Ovary (tissue), 9 donors: ENCODE data around the gene NCOR1. TPM values are rescaled to one million over a fixed set of nuclear protein-coding genes. Genes with fewer than 3 reads are reported as not detected.
"Not testable (repeated sequence)": the region's sequence is repeated elsewhere in the genome, so short reads cannot be mapped to it uniquely, and the experiment has no call there.

Experiments
- DNase-seq, 5 donors: peaks; one replicate each; pipeline ENCODE4 v3.0.0-alpha.2; 2019 to 2020
- H3K27ac ChIP-seq, 2 donors: fragments of 200-600 bp; one replicate each; pipeline versions ENCODE4 v1.5.1 to v1.8.0; 2019 to 2022
- H3K27me3 ChIP-seq: fragments of 200-600 bp; one replicate; pipeline ENCODE4 v1.8.0; 2022
- H3K36me3 ChIP-seq: fragments of 200-600 bp; sonication (generic); one replicate; pipeline ENCODE4 v1.5.1; 2019
- H3K4me1 ChIP-seq: one replicate; pipeline ENCODE4 v1.8.1; 2013; ENCODE audit warnings: mild to moderate bottlenecking, moderate library complexity; ENCODE audit not compliant: insufficient read depth
- H3K4me3 ChIP-seq: fragments of 200-600 bp; sonication (generic); one replicate; pipeline ENCODE4 v1.5.1; 2017
- H3K9me3 ChIP-seq, 2 donors: fragments of 200-600 bp in 1 of 2; sonication (generic) in 1 of 2; one replicate each; pipeline versions ENCODE4 v1.5.1 to v1.8.1; 2013 to 2019; ENCODE audit warnings: mild to moderate bottlenecking in 1 of 2, moderate library complexity in 1 of 2
- EP300 ChIP-seq: sonication (generic); formaldehyde crosslinking; IDR thresholded peaks from one replicate; pipeline ENCODE4 v1.6.1; 2017; ENCODE audit warnings: antibody characterized with exemption
- POLR2A ChIP-seq: fragments of 450-650 bp; IDR thresholded peaks from one replicate; pipeline ENCODE4 v1.6.1; 2017; ENCODE audit warnings: antibody characterized with exemption, mild to moderate bottlenecking, moderate library complexity
- WGBS, 3 donors: extraction: QIAGEN DNeasy Blood & Tissue Kit in 1 of 3; methylation state at CpG; one replicate each; pipeline versions ENCODE4 v1.1.5 to v1.1.7; 2013 to 2017; 5-methylcytosine and 5-hydroxymethylcytosine counted together
- intact Hi-C, 4 donors: fragments of 100-400 bp; cut with DNase I; formaldehyde crosslinking; loops; one replicate each; pipeline versions ENCODE4 v1.11.0 to v1.15.1; 2022 to 2023
- polyA plus RNA-seq, 2 donors: library from polyadenylated mRNA; stranded (reverse); fragments of 200-250 nt in 1 of 2; fragments of 350-450 nt in 1 of 2; fragmentation: Illumina TruSeq in 1 of 2; extraction: RNeasy Lipid Tissue Mini Kit (QIAGEN cat#74804) in 1 of 2; gene quantifications; one replicate each; pipeline ENCODE4 v1.2.3, GENCODE V29; 2013 to 2014
- total RNA-seq, 7 donors: library from RNA; depleted of rRNA in 2 of 7; stranded (reverse); fragments of >200 nt in 2 of 7; fragmentation: NEBNext Ultra II Directional in 3 of 7; extraction: Animal tissue kit (Norgen Biotek cat#: 25700) in 3 of 7; gene quantifications; one replicate each; pipeline versions ENCODE4 v1.1.0 to v1.2.4, GENCODE V29; 2016 to 2023
- TF ChIP-seq, protein P1 (sequence below), 3 donors: fragments of 450-650 bp in 2 of 3; fragments of 200-600 bp in 1 of 3; IDR thresholded peaks; one replicate each; pipeline versions ENCODE4 v1.5.1 to v1.8.0; 2016 to 2022; ENCODE audit warnings: antibody characterized with exemption in 3 of 3, mild to moderate bottlenecking in 1 of 3
- donor health status: DM: no; HTN: no; CAD: no; lungs with moderate emphysema.
- donor health status: DM: no; HTN: no; CAD: no.
- donor health status: Bipolar disorder and iron deficiency.
- donor health status: DM: yes; HTN: yes; CAD: no.
- donor health status: DM: no; HTN: no; CAD: no.
- donor health status: DM: yes; HTN: yes; CAD: no.

NCOR1 gene
- total and polyA plus RNA-seq, 9 donors: 32.4 to 142 (median 110) TPM

GRCh38 chr17:16066125-16066524 is 149.2 kb downstream of the NCOR1 start:
- intact Hi-C loops: no loop called here
- Histone ChIP-seq H3K4me3 (no peak overlapping the region), H3K27me3 (no peaks in the 10 kb centered on the region), H3K4me1 (peaks cover 1% of the 10 kb centered on the region), H3K27ac (no peak overlapping the region), H3K9me3 (no peaks in the 10 kb centered on the region), H3K36me3 (no peaks in the 10 kb centered on the region)
- DNase-seq: no peak
- 96 to 99% (median 97%) methylated on average over 4 of the region's 4 CpGs for whole genome bisulfite sequencing, 3 donors
- TF ChIP-seq, protein P1, sequence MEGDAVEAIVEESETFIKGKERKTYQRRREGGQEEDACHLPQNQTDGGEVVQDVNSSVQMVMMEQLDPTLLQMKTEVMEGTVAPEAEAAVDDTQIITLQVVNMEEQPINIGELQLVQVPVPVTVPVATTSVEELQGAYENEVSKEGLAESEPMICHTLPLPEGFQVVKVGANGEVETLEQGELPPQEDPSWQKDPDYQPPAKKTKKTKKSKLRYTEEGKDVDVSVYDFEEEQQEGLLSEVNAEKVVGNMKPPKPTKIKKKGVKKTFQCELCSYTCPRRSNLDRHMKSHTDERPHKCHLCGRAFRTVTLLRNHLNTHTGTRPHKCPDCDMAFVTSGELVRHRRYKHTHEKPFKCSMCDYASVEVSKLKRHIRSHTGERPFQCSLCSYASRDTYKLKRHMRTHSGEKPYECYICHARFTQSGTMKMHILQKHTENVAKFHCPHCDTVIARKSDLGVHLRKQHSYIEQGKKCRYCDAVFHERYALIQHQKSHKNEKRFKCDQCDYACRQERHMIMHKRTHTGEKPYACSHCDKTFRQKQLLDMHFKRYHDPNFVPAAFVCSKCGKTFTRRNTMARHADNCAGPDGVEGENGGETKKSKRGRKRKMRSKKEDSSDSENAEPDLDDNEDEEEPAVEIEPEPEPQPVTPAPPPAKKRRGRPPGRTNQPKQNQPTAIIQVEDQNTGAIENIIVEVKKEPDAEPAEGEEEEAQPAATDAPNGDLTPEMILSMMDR (IDR thresholded peaks at IDR 0.05): no peak
- TF ChIP-seq EP300: no peak
- TF ChIP-seq POLR2A: no peak

DNA sequence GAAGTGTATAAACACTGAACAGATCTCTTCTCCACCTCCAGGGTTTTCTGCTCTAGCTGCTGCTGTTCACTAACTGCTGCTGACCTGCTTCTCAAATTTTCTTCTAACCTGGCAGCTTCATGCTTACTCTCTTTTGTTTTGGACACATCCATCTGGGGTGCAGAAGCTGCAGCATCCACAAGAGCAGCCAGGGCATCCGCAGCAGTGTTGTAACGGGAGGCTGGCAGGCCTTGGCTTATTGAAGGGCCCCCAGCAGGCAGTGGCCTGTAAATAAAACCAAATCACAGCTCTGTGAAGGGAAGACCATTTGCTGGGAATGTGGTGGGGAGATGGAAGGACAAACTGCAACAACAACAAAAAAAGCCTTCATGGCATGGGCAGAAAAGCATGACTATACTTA is 153.7 kb downstream of the NCOR1 start:
- TF ChIP-seq POLR2A: no peak
- TF ChIP-seq, protein P1 (IDR thresholded peaks at IDR 0.05): no peak
- TF ChIP-seq EP300: no peak
- H3K4me1 ChIP-seq: no peaks in the 10 kb centered on the region
- no peaks in the 10 kb centered on the region for H3K36me3 ChIP-seq
- no peak overlapping the region for H3K27ac ChIP-seq
- DNase-seq: no peak
- no peaks in the 10 kb centered on the region for H3K9me3 ChIP-seq
- H3K27me3 ChIP-seq: no peaks in the 10 kb centered on the region
- intact Hi-C loops: no loop called here
- H3K4me3 ChIP-seq: no peak overlapping the region
- 80 to 89% (median 82%) methylated on average over 2 of the region's 2 CpGs for WGBS, 3 donors

GRCh38 chr17:16055139-16055538 is 160.2 kb downstream of the NCOR1 start:
- H3K27me3 ChIP-seq, H3K36me3 ChIP-seq, DNase-seq, H3K4me1 ChIP-seq, H3K9me3 ChIP-seq, intact Hi-C loops, H3K4me3 ChIP-seq, H3K27ac ChIP-seq: not testable (repeated sequence)
- 73 to 98% (median 74%) methylated on average over 4 of the region's 4 CpGs for WGBS, 3 donors

GRCh38 chr17:16052486-16052885 is 162.8 kb downstream of the NCOR1 start:
- WGBS, 3 donors: 5 to 9% (median 8%) methylated on average over 1 of the region's 1 CpG
- no peak overlapping the region for H3K4me3 ChIP-seq
- no peaks in the 10 kb centered on the region for H3K36me3 ChIP-seq
- no peaks in the 10 kb centered on the region for H3K4me1 ChIP-seq
- intact Hi-C loops: no loop called here
- H3K9me3 ChIP-seq: no peaks in the 10 kb centered on the region
- no peaks in the 10 kb centered on the region for H3K27me3 ChIP-seq
- no peak for DNase-seq
- no peak for TF ChIP-seq EP300
- TF ChIP-seq POLR2A: no peak
- TF ChIP-seq, protein P1 (IDR thresholded peaks at IDR 0.05): no peak
- no peak overlapping the region for H3K27ac ChIP-seq

- DNase-seq: no peak
- Histone ChIP-seq H3K4me1 (no peaks in the 10 kb centered on the region), H3K27me3 (no peaks in the 10 kb centered on the region), H3K27ac (no peak overlapping the region), H3K9me3 (no peaks in the 10 kb centered on the region), H3K4me3 (no peak overlapping the region), H3K36me3 (no peaks in the 10 kb centered on the region)
- 98 to 99% (median 98%) methylated on average over 6 of the region's 6 CpGs for WGBS, 3 donors
- intact Hi-C loops: no loop called here
- no peak for TF ChIP-seq POLR2A
- TF ChIP-seq, protein P1 (IDR thresholded peaks at IDR 0.05): no peak
- no peak for TF ChIP-seq EP300
These were observed 164.5 kb downstream of the NCOR1 start for GRCh38 chr17:16050844-16051243.
